Keratinocyte (primary cell): ENCODE data around the gene ZNRD2. TPM values are rescaled to one million over a fixed set of nuclear protein-coding genes. Genes with fewer than 3 reads are reported as not detected.

Source experiments
- DNase-seq: peaks from one replicate; pipeline ENCODE4 v3.0.0-alpha.2; 2011; ENCODE audit warnings: low read depth, missing footprints, low spot score
- FAIRE-seq: peaks from 2 replicates; lab custom pipeline; 2011; peaks lifted over from hg19 to GRCh38; lab: Jason Lieb, UNC
- H2AFZ ChIP-seq: 2 replicates; pipeline ENCODE4 v1.6.0; 2012; ENCODE audit warnings: low read length, control low read depth, inconsistent platforms; ENCODE audit not compliant: control insufficient read depth
- H3K27ac ChIP-seq: 2 replicates; pipeline ENCODE4 v1.5.1; 2011; ENCODE audit warnings: low read length; ENCODE audit not compliant: control insufficient read depth, insufficient read depth
- H3K27me3 ChIP-seq: 3 replicates; pipeline ENCODE4 v1.6.0; 2011; ENCODE audit warnings: low read length; ENCODE audit not compliant: control insufficient read depth, insufficient read depth; ENCODE audit errors: extremely low read depth
- H3K36me3 ChIP-seq, 2 experiments: 2 replicates in 1 of 2; 3 replicates in 1 of 2; pipeline ENCODE4 v1.5.1; 2011; ENCODE audit warnings: low read length in 2 of 2, mild to moderate bottlenecking in 1 of 2; ENCODE audit not compliant: control insufficient read depth in 2 of 2, insufficient read depth in 2 of 2; ENCODE audit errors: extremely low read depth in 1 of 2
- H3K4me1 ChIP-seq: 3 replicates; pipeline ENCODE4 v1.5.1; 2011; ENCODE audit warnings: low read length; ENCODE audit not compliant: control insufficient read depth, insufficient read depth; ENCODE audit errors: extremely low read depth
- H3K4me2 ChIP-seq: 3 replicates; pipeline ENCODE4 v1.6.0; 2011; ENCODE audit warnings: low read depth, low read length; ENCODE audit not compliant: control insufficient read depth, insufficient read depth; ENCODE audit errors: extremely low read depth
- H3K4me3 ChIP-seq, 3 experiments: fragments of 200-600 bp in 1 of 3; sonication (generic) in 1 of 3; 2 replicates in 2 of 3; 3 replicates in 1 of 3; pipeline ENCODE4 v1.5.1; 2011 to 2016; ENCODE audit warnings: low read length in 3 of 3, mild to moderate bottlenecking in 3 of 3, control low read depth in 2 of 3, inconsistent platforms in 1 of 3, low read depth in 1 of 3, mixed read lengths in 1 of 3, mixed run types in 1 of 3, moderate library complexity in 1 of 3; ENCODE audit not compliant: control insufficient read depth in 2 of 3, insufficient read depth in 2 of 3; ENCODE audit errors: extremely low read depth in 1 of 3
- H3K79me2 ChIP-seq: 2 replicates; pipeline ENCODE4 v1.6.0; 2012; ENCODE audit warnings: low read length; ENCODE audit not compliant: control insufficient read depth, insufficient read depth
- H3K9ac ChIP-seq: 3 replicates; pipeline ENCODE4 v1.6.0; 2011; ENCODE audit warnings: low read length; ENCODE audit not compliant: control insufficient read depth, insufficient read depth; ENCODE audit errors: extremely low read depth
- H3K9me1 ChIP-seq: 3 replicates; pipeline ENCODE4 v1.6.0; 2011; ENCODE audit warnings: low read length; ENCODE audit not compliant: control insufficient read depth, insufficient read depth; ENCODE audit errors: extremely low read depth
- H3K9me3 ChIP-seq: 2 replicates; pipeline ENCODE4 v1.5.1; 2012; ENCODE audit warnings: low read depth, low read length; ENCODE audit not compliant: control insufficient read depth
- H4K20me1 ChIP-seq: 3 replicates; pipeline ENCODE4 v1.6.0; 2011; ENCODE audit warnings: low read length; ENCODE audit not compliant: control insufficient read depth, insufficient read depth; ENCODE audit errors: extremely low read depth
- EZH2 ChIP-seq: IDR thresholded peaks from one replicate; pipeline ENCODE4 v1.6.1; 2012; ENCODE audit warnings: inconsistent platforms, mild to moderate bottlenecking, low read length, moderate library complexity
- dilution Hi-C: fragments of 300-500 bp; cut with MboI; formaldehyde crosslinking; loops from one replicate; pipeline ENCODE4 v1.7.0; 2020; ENCODE audit warnings: low sequenced_read_pairs; ENCODE audit not compliant: extremely low pct_ligation_motif_present
- polyA plus RNA-seq, 5 experiments: library from polyadenylated mRNA; depleted of rRNA in 3 of 5; stranded (reverse) in 3 of 5; stranded (forward) in 1 of 5; unstranded in 1 of 5; fragments of >200 nt; gene quantifications; 1 replicate in 1 of 5; 2 replicates in 3 of 5; 3 replicates in 1 of 5; pipeline versions ENCODE4 v1.2.1 to v1.2.3, GENCODE V29; 2011 to 2012; ENCODE audit warnings: missing spikeins in 2 of 5, low read depth in 1 of 5, low replicate concordance in 1 of 5
- TF ChIP-seq, protein P1 (sequence below), 3 experiments: IDR thresholded peaks in 1 of 3; conservative IDR thresholded peaks in 1 of 3; optimal IDR thresholded peaks in 1 of 3; 2 replicates in 2 of 3; 3 replicates in 1 of 3; pipeline versions ENCODE3 to v1.5.1; 2011; ENCODE audit warnings: low read length in 3 of 3, mild to moderate bottlenecking in 3 of 3, moderate library complexity in 2 of 3, control low read depth in 1 of 3, inconsistent platforms in 1 of 3; ENCODE audit not compliant: insufficient read depth in 2 of 3; ENCODE audit errors: extremely low read depth in 1 of 3

Gene ZNRD2
- polyA plus RNA-seq, 1 donor (not counting 4 experiments of a cell fraction or from before 2014, with no cell fraction given), result 33.6 TPM

DNA sequence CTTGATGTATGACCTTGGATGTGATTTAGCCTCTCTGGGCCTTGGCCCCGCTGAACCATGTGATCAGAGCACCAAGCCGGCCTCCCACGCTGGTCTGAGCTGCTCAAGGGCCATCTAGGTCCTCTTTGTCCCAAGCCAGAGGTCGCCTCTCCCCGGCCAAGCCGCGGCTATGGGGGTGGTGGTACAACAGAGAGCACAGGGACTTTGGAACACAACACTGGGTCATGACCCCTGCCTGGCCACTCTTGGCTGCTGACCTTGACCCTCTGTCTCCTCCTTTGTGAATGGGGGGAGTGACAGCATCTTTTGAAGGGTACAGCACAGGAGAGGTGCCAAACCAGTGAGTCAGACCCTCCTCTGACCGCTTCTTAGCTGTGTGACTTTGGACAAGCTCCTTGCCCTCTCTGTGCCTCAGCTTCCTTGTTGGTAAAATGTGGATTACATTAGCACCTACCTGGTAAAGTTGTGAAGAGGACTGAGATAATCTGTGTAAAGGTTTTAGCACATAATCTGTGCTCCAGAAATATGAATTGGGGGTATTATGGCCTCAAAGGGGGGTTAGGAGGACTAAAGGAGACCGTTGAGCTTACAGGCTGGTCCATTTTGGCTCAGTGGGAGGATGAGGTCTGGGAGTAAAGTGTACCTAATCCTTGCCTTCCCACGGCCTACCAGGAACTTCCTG, 40.7 kb upstream of the ZNRD2 start:
- H3K79me2 ChIP-seq, result peaks cover 23% of the 10 kb centered on the region
- H3K27ac ChIP-seq, result no peak overlapping the region
- peaks cover 2% of the 10 kb centered on the region for H3K9me1 ChIP-seq
- no peak for DNase-seq
- H3K27me3 ChIP-seq, result no peaks in the 10 kb centered on the region
- H4K20me1 ChIP-seq, result no peaks in the 10 kb centered on the region
- H3K4me3 ChIP-seq, result no peak overlapping the region
- H3K4me2 ChIP-seq, result no peak overlapping the region
- H3K36me3 ChIP-seq, result peaks cover 29 to 31% of the 10 kb centered on the region in 2 experiments
- H3K9me3 ChIP-seq, result no peaks in the 10 kb centered on the region
- dilution Hi-C loops, result no loop called here
- FAIRE-seq, result no peak
- peaks cover 10% of the 10 kb centered on the region for H3K4me1 ChIP-seq
- no peak overlapping the region for H3K9ac ChIP-seq
- no peak for TF ChIP-seq EZH2
- no peak overlapping the region for H2AFZ ChIP-seq

GRCh38 chr11:65530157-65530496, 40.1 kb upstream of the ZNRD2 start:
- Histone ChIP-seq H3K9me3 (no peaks in the 10 kb centered on the region), H3K9me1 (peaks cover 2% of the 10 kb centered on the region), H3K27ac (no peak overlapping the region), H4K20me1 (no peaks in the 10 kb centered on the region), H3K79me2 (peaks cover 23% of the 10 kb centered on the region), H2AFZ (no peak overlapping the region), H3K36me3 (peaks cover 29 to 31% of the 10 kb centered on the region in 2 experiments), H3K4me1 (peaks cover 10% of the 10 kb centered on the region), H3K9ac (no peak overlapping the region), H3K4me2 (no peak overlapping the region), H3K4me3 (no peak overlapping the region), H3K27me3 (no peaks in the 10 kb centered on the region)
- dilution Hi-C loops, result no loop called here
- TF ChIP-seq, protein P1, sequence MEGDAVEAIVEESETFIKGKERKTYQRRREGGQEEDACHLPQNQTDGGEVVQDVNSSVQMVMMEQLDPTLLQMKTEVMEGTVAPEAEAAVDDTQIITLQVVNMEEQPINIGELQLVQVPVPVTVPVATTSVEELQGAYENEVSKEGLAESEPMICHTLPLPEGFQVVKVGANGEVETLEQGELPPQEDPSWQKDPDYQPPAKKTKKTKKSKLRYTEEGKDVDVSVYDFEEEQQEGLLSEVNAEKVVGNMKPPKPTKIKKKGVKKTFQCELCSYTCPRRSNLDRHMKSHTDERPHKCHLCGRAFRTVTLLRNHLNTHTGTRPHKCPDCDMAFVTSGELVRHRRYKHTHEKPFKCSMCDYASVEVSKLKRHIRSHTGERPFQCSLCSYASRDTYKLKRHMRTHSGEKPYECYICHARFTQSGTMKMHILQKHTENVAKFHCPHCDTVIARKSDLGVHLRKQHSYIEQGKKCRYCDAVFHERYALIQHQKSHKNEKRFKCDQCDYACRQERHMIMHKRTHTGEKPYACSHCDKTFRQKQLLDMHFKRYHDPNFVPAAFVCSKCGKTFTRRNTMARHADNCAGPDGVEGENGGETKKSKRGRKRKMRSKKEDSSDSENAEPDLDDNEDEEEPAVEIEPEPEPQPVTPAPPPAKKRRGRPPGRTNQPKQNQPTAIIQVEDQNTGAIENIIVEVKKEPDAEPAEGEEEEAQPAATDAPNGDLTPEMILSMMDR (optimal IDR thresholded peaks at IDR 0.05 in 1 of 3, IDR thresholded peaks at IDR 0.05 in 1 of 3, conservative IDR thresholded peaks at IDR 0.05 in 1 of 3; ENCODE audit: extremely low read depth in 1 of 3, insufficient read depth in 2 of 3, low read length in 3 of 3), result peak; percentile 38 to 46 (median 41)
- TF ChIP-seq EZH2, result no peak
- DNase-seq (no peak), FAIRE-seq (no peak)
